GM18870 (cell line): Measurements from ENCODE around the gene VAMP2.

Source experiments
- ATAC-seq: cut with Tn5 transposase; IDR thresholded peaks from one replicate; pipeline ENCODE4 v1.9.1; 2021; ENCODE audit warnings: moderate library complexity; ENCODE audit not compliant: unreplicated experiment

VAMP2 gene

DNA sequence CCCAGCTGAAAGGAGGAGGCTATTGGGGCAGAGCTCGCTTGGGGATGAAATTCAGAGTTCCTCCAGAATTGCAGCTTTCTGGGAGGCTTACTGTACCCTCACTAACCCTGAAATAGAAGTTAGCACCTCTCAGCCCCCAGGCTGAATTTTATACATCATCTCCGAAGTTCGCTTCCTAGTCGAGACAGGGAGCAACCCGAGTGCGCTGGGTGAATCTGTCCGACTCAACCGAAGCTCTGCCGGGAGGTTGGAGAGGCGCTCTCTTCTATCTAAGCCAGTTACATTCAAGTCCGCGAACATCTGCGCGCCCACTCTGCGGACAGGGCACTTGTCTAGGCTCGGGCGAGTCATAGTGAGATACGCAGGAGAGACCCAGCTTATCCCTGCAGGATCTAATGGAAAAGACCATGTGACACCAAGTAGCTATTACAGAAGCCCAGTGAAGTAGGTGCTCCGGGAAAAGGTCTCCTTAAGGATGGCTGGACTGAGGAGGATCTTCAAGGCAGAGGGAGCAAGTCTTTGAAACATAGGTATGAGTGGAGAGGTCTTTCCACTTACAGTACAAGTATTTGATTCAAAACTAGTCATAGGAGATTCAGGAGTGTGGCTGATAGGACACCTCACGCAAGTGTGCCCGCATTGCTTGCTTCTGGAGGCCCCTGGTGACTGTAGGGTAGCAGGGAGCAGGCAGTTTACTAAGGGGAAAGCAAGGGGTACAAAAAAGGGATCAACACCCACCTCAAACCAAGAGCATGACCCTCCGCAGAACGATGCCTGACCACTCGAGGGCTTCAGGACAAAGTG is 38.2 kb downstream of the VAMP2 start:
- no peak for ATAC-seq

DNA sequence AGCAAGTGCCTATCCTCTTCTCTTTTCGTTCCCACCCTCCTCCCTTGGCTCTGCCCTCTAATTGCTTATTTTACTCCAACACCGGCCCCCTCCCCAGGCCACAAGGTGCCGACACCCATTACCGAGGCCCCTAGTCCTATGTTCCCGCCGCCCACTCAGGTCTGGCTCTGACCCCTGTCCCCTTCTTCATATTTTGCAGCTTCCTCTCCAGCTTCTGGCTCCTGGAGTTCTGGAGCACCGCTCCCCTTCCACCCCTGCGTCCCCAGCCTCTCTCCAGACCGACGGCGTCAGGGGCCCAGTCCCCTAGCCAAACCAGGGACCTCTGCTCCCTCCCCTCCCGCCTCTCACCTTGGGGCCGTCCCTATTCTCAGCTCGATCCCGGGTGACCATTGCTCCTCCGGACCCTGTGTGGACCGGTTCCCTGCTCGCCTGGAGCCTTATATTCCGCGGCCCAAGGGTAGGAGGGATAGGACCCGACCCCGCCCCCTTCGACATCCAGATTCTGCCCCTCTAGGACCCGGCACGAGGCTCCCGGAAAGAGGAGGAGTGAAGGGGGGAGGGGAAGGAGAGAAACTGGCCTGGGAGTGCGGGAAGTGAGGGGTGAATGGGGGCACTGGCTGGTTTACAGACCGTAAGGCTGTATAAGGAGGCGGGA is 38.9 kb downstream of the VAMP2 start, which contains the start of gene HES7:
Gene HES7 (minus strand): TSS at position 412 of the 655 bp plus-strand sequence. CDS start 22 bp downstream, at position 390.
- ATAC-seq, result no peak

DNA sequence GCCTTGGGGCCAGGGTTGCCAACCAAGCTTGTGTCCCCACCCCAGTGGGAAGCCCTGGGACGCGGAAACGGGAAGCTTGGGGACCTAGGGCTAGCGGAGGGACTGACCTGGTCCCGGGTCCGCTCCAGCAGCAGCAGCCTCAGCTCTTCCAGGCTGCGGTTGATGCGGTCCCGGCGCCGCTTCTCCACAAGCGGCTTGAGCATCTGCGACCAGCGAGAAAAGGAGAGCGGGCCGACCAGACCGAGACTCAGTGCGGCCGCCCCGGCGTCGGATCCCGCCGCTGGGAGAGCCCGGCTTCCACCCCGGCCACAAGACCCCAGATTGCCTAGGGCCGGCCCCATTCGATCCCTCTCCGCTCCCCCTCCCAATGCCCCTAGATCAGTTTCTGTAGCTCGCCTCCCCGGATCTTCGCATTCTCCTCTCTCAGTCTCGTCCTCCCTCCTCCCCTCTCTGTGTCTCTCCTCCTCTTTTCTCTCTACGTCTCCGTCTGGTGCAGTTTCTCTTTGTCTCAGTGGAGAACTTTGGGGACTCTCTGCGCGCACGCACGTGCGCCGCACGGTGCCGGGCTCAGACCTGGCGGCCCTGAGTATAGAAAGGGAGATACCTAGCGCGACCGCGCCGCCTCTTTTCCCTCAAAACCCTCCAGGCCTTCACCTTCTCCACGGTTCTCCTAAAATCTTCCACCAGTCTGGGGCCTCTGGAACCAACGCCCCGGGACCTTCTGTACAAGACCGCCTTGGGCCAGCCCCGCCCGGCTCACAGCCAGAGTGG is 39.6 kb downstream of the VAMP2 start:
- ATAC-seq, result no peak

DNA sequence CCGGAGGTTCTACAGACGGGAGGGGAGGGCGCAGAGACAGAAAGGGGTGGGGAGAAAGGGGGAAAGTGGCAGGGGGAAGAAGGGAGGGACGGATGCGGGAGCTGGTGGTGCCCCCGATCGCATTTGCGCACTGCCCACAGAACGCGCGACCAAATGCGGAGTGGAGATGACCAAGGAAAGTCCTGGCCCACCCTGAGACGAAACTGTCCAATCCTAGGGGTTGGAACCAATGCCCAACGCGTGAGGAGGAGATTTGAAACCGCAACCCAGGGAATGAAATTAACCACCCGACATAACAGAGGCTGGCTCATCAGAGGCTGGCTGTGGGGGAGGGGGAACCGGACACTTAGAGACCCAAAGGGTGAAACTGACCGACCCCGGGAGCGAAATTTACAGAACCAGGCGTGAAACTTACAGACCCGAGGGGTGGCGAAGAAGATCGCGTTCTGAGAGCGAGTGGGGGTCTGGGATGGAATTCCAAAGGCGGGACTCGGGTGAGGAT is 40.3 kb downstream of the VAMP2 start:
- no peak for ATAC-seq

DNA sequence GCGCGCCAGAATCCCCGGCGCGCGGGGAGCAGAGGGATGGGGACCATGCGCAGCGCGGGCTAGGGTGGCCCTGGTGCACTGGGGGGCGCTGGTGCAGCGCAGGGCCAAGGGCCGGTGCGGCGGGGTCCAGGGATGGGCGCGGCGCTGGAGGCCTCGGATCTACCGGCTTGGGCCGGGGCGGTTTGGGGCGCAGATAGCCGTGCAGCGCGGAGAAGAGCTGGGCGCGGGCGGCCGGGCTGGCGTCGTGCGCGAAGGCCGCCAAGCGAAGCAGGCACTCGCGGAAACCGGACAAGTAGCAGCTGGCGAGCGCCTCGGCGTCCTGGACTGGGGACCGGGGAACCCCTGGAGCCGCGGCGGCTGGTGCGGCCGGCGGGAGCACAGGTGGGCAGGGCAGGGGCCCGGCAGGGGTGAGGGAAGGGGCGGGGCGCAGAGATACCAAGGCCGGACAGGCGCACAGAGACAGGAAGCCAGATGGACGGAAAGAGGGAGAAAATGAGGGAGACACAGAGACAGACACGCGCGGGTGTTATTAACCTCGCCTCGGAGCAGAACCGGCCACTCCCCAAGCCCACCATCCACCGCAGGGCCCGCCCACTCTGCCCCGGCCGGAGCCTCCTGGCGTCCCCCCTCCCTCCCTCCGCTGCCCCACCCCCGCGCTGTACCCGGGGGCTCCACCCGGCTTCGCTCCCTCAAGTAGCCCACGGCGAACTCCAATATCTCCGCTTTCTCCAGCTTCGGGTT is 40.9 kb downstream of the VAMP2 start:
- ATAC-seq, result no peak

DNA sequence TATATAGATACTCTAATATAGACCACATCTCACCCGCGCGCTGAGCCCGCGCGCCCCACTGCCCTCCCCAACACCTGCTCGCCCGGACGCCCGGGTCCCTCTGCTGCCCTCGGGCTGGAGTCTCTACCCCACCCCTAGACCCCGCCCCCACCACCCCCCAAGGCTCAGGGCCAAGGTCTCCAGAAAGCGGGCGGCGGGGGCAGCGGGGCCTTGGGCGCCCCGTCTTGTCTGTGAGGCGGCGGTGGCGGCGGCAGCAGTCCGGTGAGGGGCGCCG is 41.4 kb downstream of the VAMP2 start:
- no peak for ATAC-seq

DNA sequence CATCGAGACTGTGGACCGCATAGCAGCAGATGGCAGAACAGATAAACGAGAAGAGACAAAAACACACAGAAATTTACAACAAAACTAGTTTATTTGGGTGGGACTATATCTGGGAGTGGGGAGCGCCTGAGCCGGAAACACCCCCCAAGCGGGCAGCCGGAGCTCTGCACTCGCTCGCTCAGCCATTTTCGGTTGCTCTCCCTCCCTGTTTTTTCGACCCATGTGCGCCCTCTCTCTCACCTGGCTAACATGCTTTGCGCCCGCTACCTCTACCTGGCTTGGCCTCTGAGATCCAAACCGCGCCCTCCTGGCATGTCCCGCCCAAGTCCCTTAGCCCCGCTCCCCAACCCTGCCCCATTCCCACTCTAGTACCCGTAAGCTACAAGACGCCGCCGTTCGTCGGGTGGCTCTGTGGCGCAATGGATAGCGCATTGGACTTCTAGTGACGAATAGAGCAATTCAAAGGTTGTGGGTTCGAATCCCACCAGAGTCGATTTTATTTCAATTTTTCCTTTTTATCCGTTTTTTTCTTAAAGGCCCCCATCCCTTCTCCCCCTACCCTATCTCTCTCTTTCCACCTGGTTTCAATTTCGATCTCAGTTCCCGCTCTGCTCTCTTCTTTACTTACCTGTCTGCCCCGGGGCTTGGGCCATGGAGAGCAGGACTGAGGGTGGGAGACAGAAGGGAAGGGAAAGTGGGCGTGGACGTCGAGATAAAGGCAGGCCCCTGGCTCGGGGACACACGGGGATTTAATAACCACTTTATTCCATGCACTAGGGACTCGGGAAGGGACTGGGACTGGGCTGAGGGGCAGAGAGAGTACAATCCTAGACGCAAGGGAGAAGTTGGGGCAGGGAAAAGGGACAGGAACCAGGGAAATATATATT is 42.0 kb downstream of the VAMP2 start:
- no peak for ATAC-seq

DNA sequence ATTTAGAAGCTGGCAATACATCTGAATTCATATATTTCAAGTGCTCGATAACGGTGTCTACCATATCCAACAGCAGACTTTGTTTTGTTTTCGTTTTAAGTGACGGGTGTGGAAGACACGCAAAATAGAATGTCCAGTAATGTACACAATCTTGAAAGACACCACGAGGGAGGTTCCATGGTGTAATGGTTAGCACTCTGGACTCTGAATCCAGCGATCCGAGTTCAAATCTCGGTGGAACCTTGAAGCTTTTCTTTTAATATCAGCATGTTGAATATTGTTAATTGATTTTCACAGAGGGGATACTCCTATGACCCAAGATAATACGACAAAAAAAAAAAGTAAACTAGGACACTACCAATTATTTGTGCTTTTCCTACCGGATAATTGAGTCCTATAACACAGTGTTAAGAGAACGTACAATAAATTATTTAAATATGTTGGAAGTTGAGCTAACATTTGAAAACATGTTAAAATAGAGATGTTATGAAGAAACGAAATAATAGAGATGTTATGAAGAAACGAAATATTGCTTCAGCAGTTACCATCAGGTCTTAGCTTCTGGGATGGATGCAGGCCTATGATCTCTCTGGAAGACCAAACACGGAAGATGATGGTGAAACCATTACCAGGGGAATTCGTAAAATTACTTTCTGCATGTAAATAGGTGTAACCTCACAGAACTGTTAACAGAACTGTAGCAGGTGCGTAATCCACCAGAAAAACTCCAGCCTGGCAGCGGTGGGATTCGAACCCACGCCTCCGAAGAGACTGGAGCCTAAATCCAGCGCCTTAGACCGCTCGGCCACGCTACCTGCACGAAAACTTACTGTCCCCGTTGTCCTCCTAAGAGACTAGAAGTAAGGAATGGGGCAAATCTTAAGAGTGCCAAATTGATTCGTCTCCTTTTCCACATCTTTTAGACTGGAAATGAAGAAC is 42.9 kb downstream of the VAMP2 start:
- peak; percentile 52 for ATAC-seq

DNA sequence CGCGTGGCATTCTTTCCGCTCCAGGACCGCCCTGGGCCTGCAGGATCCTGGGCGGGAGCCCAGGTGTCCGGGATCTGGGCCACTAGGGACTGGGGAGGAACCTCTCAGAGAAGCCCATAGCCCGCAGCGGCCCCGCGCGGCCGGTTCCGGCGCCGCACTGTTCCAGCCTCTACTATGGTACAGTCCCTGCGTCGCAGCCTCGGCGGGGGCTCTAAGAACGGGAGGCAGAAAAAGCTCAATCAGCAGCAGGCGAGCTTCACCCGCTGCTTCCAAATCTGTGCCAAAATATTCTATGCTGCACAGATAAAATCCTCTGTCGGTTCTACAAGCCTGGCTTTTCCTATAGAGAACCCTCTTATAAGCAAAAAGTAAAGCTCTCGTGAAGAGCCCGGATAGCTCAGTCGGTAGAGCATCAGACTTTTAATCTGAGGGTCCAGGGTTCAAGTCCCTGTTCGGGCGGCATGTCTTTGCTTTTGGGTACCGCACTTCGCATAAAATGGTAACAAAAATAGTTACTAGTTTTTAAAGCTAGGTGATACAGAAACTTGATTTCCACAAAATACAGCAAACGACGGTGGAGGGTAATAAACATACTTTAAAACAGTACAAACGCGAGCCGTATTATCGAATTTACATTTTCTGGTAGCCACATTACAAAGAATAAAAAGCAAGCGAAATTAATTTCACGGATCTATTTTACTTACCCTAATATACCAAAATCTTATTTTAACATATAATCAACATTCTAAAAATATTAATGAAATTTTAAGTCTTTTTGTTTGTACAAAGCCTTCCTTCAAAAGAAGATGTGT is 43.8 kb downstream of the VAMP2 start:
- no peak for ATAC-seq

DNA sequence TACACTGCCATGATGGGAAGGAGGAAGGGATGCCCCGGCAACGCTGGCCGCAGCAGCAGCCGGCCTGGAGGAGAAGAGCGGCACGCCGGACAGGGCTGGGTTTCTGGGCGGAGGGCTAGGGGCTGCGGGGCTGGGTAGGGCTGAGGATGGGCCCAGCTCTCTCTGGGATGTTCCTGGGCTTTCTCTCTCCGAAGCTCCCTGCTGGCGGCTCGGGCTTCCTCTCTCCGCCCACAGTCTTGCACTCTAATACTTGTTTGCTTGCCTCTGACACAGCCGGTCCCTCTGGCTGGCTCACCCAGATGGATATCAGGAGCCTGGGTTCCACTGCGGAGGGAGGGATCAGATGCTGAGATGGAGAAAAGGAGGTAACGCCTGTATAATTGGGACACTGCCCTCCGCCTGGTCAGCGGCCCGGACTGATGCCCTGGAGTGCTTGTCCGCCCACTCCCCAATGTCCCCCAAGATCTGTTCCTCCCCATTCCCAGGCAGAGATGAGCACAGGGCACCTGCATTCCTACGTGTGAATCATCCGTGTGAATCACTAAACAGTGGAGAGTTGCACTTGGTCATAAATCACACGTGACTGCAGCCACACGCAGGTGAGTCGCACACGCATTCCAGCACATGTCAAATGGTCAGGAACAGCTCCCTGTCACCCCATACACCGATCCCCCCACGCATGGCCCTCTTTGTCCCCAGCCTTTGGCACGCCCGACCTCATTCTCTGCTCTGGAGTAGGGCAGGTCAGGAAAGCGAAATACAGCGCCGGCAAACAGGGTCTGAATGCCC is 44.6 kb downstream of the VAMP2 start, which contains the start of gene ALOXE3:
Gene ALOXE3 (minus strand): TSS at position 535 of the 789 bp plus-strand sequence. CDS start 524 bp downstream, at position 11.
- ATAC-seq, result no peak

DNA sequence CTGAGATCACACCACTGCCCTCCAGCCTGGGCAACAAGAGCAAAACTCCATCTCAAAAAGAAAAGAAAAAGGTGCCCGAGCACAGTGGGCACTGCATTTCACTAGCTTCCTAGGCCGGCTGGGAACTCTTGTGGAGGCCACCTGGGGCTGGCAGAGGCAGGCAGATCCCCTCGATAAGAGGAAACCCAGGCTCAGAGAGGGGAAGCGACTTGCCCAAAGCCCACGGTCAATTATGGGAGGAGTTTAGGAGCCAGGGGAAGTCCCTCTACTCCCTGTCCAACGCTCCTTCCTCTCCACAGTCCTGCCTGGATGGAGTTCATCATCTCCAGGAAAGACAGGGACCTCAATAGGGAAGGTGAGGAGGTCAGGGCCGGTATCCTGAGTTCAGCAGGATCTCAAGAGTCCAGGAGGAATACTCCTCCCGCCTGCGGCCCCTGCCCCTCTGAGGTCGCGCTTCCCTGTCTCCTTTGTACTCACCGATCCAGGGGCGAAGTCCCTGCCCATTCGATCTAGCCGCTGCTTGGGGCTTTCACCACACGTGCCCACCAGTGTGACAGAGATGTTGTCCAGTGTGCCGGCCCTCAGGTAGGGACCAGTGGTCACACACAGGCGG is 45.3 kb downstream of the VAMP2 start:
- ATAC-seq, result no peak

DNA sequence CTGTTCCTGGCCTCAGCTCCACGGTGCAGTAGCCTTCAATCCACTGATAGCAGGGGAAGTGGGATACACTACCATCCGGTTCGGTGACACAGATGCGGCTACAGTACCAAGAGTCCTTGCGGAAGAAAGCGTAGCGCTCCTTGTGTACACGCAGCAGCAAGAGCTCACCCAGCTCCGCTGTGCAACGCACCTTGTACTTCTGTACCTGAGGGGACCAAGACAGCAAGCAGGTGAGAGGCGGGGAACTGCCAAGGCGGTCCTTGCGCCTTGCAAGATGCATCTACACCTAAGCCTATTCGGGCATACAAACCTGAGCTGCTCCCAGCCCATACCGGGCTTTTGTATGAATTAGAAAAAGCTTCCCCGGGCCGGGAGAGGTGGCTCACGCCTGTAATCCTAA is 46.0 kb downstream of the VAMP2 start:
- no peak for ATAC-seq

DNA sequence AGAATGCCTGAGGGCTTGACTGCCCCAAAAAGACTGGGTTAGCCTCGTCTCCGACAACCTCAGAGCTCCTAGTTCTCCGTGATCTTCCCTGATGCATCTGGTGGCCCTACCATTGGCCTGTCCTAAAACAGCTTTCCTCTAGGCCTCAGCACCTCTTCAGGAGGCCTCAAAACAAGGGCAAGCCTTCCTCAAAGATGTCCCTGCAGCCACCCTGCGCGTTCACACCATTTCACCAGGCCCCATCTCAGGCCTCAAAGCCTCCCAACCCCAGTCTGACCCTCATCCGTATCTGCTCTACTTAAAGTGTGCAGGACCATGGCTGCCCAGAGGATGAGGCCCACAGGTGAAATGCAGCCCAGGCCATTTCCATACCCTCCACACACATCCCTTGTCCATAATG is 51.8 kb downstream of the VAMP2 start:
- ATAC-seq, result no peak

DNA sequence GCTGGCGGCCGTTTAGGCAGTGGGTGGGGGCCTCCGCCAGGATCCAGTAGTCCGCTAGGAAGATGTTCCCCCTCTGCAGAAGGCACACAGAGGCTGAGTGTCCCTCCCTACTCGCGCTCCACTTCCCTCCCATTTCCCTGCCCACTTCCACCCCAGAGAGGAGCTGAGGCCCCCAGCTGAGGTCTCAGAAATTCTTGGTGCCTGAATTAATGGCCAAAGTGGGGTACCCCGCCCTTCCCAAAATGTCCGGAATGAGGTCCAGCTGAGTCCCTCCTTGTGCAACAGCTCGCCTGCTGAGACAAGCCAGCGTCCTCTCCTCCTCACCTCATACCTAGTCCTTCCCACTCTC is 52.3 kb downstream of the VAMP2 start:
- ATAC-seq, result no peak

DNA sequence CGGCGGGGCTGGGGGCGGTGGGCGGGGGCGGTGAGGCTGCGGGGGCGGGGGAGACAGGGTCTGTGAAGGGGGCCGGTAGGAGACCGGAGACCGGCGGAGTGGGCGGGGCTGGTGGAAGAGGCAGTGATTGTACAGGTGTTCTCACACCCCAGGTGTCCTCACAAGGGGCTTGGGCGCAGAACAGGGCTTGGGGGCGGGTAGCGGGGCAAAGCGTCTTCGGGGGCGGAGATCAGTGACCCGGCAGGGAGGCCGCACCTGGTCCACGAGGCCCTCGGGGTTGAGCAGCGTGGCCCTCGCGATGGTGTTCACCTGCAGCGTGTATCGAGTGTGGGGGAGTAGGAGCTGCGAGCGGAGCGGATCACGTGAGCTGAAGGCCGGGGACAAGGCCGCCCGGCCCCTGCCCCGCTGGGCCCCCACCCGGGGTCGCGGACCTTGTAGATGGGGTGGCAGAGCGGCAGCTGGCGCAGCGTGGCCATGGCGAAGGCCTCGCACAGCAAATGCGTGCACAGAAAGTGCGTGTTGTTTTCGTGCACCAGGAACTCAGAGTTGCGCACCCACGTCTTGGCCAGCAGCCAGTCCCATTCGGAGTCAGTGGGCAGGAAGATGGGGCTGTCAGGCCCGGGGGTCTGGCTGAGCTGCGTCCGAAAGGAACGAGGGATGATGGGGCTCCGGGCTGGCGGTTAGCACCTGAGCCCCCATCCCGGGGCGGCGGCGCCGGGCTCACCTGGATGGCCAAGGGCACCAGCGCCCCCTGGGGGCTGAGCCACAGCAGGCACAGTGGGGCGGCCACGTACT is 52.9 kb downstream of the VAMP2 start:
- no peak for ATAC-seq
